NOMO-1 (cell line): Measurements from ENCODE around the gene PNMA6E.
A peak's percentile ranks its signal among the peaks of the same experiment; 100 is the strongest.

Experiments
- DNase-seq, 2 experiments: peaks; one replicate each; lab custom pipeline; 2025; ENCODE audit not compliant: unreplicated experiment in 2 of 2; lab: John Stamatoyannopoulos, UW

The PNMA6E gene

GRCh38 chrX:153438532-153438931 is 37.4 kb upstream of the PNMA6E start:
- peak in 1 of 2 experiments; percentile 22 for DNase-seq

- DNase-seq, result no peak
Observed at GRCh38 chrX:153435845-153436244, 34.7 kb upstream of the PNMA6E start.

GRCh38 chrX:153434801-153435200 is 33.7 kb upstream of the PNMA6E start:
- DNase-seq, result no peak

- no peak for DNase-seq
Observed at GRCh38 chrX:153433781-153434285, 32.7 kb upstream of the PNMA6E start.

- no peak for DNase-seq
Observed at GRCh38 chrX:153433161-153433680, 32.1 kb upstream of the PNMA6E start.

- DNase-seq, result no peak
Observed at GRCh38 chrX:153430796-153431195, 29.6 kb upstream of the PNMA6E start.

- DNase-seq, result no peak
Observed at GRCh38 chrX:153426204-153426603, 25.1 kb upstream of the PNMA6E start.

GRCh38 chrX:153423652-153424051 is 22.5 kb upstream of the PNMA6E start:
- DNase-seq, result no peak

- DNase-seq, result no peak
Observed at GRCh38 chrX:153421856-153422255, 20.7 kb upstream of the PNMA6E start.

- no peak for DNase-seq
Observed at GRCh38 chrX:153420851-153421599, 19.9 kb upstream of the PNMA6E start.

- no peak for DNase-seq
Observed at GRCh38 chrX:153417637-153418036, 16.5 kb upstream of the PNMA6E start.

GRCh38 chrX:153416781-153417450 is 15.8 kb upstream of the PNMA6E start:
- DNase-seq, result no peak

GRCh38 chrX:153414856-153415510 is 13.8 kb upstream of the PNMA6E start:
- DNase-seq, result no peak

- DNase-seq, result no peak
Observed at GRCh38 chrX:153413731-153414130, 12.6 kb upstream of the PNMA6E start.

- DNase-seq, result no peak
Observed at GRCh38 chrX:153412746-153413720, 11.9 kb upstream of the PNMA6E start.

GRCh38 chrX:153411988-153412574 is 10.9 kb upstream of the PNMA6E start:
- no peak for DNase-seq

- peak in 1 of 2 experiments; percentile 30 for DNase-seq
Observed at GRCh38 chrX:153411255-153411987, 10.3 kb upstream of the PNMA6E start, which contains the start of gene ZFP92. ZFP92 (plus strand) TSS chrX:153411472; CDS start chrX:153418323, 6,851 bp downstream.

- no peak for DNase-seq
Observed at GRCh38 chrX:153410888-153411254, 9.7 kb upstream of the PNMA6E start.

- DNase-seq, result no peak
Observed at GRCh38 chrX:153410373-153410772, 9.2 kb upstream of the PNMA6E start.
